ENCODE measurements around the gene ANO10.
"Not testable (repeated sequence)": the region's sequence is repeated elsewhere in the genome, so short reads cannot be mapped to it uniquely, and the experiment has no call there.

Gene ANO10

DNA sequence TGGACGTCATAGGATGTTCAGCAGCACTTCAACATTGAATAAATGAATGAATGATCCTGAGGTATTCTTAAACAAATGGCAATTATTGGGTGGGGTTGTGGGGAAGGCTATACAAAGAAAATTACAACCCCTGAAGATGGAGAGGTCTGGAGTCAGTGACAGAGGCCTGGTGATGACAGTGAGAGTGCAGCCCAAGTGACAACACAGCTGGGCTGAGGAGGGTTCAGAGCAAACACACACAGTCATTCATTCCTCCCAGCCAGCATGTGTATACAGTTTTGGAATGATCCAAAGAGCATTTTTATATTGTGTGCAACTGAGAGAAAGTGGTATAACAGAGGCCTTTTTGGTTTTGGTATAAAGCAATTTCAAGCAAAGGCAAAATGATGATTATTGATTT is 148.1 kb downstream of the ANO10 start:
- DNase-seq (ENCODE audit: low spot score): no peak

DNA sequence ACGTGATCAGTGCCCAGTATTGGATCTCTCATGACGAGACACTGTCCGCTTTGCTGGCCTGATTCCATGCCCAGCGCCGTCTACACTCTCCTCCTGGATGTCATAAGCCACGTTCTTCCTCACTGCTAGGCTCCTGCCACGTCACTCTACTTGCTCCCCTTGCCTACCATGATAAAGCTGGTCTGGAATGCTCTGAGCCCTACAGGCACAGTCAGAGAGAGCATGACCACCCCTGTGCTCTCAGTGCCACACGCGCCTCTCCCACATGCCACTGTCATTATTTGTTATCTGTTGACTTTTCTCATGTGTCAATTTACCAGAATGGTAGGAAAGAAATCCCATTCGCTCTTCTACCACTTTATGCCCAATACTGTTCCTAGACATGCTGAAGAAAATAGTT is 148.6 kb downstream of the ANO10 start:
- DNase-seq (ENCODE audit: low spot score): no peak

DNA sequence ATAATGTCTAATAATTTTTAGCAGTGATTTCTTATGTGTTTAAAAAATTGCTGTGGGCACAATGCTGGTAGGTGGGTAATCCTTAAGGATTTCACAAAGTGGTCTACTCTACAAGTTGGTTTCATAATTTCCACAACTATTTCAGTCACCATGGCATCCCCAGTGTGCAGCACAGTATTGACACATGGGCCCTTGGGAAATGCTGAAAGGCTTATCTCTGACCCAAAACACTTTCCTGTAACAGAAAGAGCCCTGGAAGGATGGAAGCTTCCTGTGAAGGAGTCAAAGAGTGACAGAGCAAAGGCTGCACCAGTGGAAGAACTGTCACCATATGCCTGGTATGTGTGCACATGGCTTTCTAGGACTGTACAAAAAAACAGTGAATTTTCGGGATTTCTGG is 153.7 kb downstream of the ANO10 start:
- no peak for DNase-seq (ENCODE audit: low spot score)

DNA sequence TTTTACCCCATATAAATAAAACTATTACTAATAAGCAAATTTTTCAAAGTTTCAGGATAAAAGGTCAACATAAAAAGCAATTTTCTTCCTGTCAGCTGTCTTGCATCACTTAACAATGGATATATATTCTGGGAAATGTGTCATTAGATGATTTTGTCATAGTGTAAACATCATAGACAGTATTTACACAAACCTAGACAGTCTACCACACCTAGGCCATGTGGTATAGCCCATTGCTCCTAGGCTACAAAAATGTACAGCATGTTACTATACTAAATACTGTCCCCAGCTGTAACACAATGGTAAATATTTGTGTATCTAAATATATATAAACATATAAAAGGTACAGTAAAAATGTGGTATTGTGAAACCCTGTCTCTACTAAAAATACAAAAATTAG is 156.7 kb downstream of the ANO10 start:
- no peak for DNase-seq (ENCODE audit: low spot score)

DNA sequence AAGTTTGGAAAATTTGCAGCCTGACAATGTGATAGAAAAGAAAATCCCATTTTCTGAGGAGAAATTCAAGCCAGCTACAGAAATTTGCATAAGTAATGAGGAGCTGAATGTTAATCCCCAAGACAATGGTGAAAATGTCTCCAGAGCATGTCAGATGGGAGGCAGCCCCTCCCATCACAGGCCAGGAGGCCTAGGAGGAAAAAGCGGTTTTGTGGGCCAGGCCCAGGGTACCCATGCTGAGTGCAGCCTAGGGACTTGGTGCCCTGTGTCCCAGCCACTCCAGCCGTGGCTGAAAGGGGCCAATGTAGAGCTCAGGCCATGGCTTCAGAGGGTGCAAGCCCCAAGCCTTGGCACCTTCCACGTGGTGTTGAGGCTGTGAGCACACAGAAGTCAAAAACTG is 159.2 kb downstream of the ANO10 start:
- DNase-seq (ENCODE audit: low spot score): not testable (repeated sequence)

DNA sequence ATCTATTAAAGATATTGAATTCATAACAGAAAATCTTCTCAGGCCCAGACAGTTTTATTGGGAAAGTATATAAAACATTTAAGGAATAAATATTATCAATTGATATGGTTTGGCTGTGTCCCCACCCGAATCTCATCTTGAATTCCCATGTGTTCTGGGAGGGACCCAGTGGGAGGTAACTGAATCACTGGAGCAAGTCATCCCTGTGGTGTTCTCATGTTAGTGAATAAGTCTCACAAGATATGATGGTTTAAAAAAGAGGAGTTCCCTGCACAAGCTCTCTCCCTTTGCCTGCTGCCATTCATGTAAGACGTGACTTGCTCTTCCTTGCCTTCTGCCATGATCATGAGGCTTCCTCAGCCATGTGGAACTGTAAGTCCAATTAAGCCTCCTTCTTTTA is 160.5 kb downstream of the ANO10 start:
- no peak for DNase-seq (ENCODE audit: low spot score)

DNA sequence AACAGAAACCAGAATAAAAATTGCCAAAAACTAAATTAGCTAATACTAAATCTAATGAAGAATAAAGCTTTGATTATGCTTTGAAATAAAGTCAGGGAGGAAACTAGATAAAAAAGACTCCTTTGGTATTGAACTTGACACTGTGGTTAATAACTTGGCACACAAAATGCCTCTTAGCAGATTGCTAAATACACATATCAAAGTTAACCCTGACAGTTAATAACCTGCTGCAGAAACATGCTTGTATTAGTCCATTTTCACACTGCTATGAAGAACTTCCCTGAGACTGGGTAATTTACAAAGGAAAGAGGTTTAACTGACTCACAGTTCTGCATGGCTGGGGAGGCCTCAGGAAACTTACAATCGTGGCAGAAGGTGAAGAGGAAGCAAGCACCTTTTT is 164.8 kb downstream of the ANO10 start:
- DNase-seq (ENCODE audit: low spot score): not testable (repeated sequence)

DNA sequence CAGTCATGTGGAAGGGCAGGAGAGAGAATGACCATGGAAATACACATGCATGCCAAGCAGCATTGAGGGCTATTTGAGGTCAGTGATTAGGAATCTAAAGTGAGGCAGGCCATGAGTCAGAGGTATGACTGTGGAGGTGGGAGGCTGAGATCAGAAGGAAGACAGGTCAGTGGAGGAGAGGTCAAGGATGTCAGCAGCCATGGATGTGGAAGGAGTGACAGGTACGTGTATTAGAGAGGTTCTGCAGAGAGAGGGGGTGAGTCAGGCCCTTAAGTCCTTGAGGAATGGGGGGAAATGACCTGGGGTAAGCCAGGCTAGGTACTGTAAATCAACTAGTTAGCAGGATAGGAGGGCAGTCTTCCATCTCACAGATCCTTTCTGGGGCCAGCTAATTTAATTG is 166.6 kb downstream of the ANO10 start:
- no peak for DNase-seq (ENCODE audit: low spot score)

DNA sequence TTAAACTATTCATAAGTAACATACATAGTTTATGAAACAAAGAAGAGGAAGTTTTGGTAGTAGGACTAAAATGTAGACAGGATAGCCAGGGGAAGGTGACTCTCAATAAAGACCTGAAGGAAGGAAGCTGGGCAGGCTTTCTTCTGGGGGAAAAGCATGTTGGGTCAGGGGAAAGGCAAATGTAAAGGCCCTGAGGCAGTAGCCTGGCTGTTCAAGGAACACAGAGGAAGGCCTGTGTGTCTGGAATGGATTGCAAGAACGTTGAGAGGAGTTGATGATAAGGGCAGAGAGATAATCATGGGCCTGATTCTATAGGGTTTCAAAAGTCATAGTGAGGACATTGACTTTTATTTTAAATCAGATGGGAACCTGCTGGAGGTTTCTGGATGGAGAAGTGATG is 167.8 kb downstream of the ANO10 start:
- no peak for DNase-seq (ENCODE audit: low spot score)

DNA sequence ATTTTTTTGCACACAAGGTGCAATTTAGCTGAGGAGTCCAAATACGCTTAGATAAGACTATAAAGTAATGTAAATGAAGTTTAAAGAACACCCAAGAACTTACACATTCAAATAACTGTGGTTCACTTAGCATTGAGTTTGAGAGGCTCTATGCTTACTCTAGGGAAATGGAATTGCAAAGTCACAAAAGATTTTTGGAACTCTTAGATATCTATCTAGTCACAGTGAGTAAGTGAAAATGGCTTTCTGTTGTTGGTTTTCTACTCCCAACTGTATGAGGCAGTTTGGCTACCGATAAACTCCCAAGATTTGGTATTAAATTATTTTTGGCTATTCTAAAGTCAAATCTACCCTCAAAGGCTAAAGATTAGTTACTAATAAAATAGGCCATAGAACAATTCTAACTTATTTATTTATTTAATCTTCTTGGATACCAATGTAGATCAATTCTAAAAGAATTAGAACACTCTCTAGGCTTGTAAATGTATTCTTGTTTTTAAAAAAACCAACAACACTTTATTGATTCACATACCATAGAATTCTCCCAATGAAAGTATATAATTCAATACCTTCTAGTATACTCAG is 170.0 kb downstream of the ANO10 start:
- no peak for DNase-seq (ENCODE audit: low spot score)

DNA sequence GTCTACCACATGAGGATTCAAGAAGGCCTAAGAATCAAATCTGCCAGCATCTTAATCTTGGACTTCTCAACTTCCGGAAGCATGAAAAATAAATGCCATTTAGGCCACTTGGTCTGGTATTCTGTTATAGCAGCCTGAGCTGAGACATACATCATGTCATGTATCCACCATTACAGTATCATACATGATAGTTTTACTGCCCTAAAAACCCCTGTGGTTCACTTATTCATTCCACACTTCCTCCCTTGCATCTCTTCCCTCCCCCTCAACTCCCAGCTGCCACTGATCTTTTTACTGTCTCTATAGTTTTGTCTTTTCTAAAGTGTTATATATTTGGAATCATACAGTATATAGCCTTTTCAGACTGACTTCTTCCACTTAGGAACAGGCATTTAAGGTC is 173.7 kb downstream of the ANO10 start:
- DNase-seq (ENCODE audit: low spot score): no peak

DNA sequence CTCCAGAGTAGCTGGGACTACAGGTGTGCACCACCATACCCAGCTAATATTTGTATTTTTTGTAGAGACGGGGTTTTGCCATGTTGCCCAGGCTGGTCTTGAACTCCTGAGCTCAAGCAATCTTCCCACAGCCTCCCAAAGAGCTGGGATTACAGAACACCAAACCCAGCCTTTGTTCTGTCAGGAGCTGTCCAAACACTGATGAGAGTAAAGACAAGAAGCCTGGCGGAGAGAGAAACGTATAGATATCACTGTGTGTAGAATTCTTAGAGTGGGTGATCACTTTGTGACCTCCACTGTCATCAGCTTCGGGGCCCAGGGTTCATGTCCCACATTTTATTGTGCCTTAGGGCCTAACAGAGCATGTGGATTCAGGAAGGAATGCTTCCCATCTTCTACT is 176.0 kb downstream of the ANO10 start:
- no peak for DNase-seq (ENCODE audit: low spot score)

DNA sequence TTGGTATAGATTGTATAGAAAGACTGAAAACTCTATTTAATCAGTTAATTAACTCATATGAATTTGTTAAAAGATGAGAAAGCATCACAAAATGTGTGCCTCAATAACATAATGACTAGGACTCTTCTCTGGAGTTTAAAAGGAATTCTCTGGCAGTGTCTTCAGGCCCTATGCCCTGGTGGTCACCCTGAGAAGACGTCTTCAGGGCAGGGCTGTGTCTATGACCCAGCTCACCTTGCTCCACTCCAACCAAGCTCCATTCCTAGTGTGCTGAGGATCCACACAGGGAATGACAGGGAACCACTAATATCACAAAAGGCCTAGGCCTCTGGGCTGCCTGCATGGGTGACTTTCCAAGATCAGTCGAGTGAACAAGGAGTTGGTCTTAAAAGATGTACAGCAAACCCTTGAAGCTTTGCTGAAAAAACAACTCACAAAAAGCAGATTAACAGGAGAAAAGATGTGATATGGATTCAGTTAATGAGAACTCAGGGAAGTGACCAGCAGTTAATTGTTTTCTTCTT is 178.9 kb downstream of the ANO10 start:
- no peak for DNase-seq (ENCODE audit: low spot score)

DNA sequence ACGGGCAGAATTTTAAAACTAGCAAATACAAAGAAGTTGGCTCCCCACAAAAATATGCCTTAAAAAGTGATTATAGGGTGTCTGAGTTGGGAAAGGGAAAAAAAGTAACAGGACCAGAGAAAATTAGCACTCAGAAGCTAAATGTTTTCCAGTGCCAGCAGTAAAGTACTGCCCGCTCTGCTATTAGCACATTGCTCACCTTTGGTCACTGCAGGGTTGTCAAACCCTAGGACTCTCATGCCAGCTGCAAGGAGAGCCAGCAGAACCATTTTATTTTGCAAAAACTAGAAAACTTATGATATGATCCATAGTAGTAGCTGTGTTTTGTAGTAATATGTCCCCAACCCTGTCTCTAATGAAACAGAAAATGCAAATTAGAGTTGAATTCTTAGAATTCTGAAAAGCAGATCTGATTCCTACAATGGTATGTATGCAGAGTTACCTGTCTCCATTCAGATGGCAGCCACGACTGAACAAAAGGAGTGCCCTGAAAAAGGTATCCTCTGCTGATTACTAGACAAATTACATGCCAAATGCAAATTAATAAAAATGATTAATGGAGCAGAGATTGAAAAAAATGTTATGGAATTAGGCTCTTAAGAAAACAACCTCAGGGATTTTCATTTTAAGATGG is 185.2 kb downstream of the ANO10 start:
- no peak for DNase-seq (ENCODE audit: low spot score)

DNA sequence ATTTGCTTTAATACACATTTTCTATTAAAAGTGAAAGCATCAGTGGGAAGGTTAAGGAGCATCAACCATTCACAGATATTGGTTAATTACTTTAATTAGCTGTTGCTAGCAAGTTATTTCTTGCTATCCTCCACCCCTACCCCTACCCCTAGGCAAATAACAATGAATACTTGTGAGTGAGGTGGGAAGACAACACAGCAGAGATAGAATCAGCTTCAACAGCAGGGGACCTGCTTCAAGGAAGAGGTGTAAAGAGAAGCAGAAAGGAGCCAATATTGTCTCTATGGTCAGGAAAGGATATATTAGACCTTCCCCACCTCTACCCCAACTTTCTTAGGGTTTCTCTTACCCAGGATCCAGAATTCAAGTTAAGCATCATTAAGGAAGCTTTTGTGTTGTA is 186.1 kb downstream of the ANO10 start:
- no peak for DNase-seq (ENCODE audit: low spot score)

DNA sequence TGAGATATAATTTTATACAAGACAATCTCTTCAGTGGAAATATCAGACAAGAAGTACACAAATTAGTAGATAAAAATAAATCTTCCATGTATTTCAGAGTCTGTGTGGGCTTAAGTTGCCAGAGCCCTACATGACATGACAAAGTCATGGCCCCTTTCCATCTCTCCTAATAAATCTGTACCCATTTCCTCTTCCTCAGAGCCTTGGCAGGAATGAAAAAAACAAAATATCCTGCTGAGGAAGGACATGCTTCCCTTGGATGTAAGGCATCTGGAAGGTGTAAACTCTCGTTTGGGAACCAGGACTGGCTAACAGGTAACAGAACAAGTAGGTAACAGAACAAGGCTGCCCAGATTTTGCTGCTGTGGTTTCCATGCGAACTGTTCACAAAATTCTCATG is 187.4 kb downstream of the ANO10 start:
- no peak for DNase-seq (ENCODE audit: low spot score)

DNA sequence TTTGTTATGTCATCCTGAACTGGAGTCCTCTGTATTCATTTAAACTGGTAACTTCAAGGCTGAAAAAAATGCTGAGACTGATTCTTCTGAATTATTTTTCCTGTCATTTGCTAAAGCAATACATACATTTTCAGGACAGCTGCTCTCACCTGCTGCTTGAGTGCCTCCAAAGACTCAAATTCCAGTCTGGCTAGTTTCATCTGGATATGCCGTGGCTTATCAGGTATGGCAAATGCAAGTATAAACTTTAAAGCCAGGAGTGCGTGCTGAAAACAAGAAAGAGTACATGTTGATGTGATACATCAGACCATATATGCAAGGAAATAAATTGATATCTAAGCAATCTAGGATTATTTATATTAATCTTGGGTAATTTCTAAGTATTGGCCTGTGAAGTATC is 189.3 kb downstream of the ANO10 start:
- no peak for DNase-seq (ENCODE audit: low spot score)

DNA sequence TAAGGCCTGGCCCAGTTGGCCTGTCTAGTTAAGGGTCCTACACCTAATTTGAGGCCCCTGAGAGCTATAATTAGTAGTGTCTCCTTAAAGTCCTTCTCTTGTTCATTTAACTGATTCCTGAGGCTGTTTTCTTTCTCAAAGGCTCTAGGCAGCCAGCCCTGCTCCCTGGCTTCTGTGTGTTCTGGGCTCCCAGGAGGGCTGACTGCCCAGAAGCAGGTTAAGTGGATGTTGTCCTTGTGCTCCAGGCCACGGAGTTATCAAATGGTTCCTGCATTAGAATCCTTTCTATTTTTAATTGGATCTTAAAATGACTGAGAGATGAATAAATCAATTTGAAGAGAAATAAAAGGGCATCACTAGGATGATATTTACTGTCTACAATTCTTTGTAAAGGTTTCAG is 195.4 kb downstream of the ANO10 start:
- DNase-seq (ENCODE audit: low spot score): peak; percentile 15

DNA sequence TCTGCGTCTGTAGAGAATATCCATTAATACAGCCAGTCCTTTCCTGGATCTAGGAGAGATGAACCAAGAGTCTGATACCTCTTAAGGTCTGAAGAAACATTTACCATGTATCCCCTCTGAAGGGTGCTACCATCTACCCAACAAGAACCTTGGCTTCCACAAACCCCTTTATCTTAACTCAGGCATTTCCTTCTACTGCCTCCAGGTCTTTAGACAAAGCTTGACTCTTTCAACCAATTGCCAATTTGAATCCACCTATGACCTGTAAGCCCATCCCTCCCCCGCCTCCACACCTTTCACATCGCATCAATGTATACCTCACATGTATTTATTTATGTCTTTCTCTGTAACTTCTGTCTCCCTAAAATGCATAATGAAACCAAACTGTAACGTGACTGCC is 196.0 kb downstream of the ANO10 start:
- DNase-seq (ENCODE audit: low spot score): no peak

DNA sequence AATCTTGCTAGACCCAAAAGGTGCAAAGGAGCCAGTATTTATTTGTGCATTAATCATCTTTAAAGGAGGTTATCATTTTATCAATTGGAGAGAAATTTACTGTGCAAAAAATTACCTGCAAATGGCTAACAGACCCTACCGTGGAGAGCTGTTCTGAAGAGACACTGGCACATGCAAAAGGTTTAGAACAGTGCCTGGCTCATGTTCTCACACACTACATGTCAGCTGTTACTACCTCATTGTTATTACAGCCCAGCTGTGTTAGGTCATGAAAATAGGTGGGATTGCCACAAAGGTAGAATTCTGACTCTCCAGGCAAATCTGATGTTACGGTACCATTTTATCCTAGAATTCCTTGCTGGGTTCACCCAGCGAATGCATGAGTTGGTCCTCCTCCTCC is 198.2 kb downstream of the ANO10 start:
- DNase-seq (ENCODE audit: low spot score): no peak

DNA sequence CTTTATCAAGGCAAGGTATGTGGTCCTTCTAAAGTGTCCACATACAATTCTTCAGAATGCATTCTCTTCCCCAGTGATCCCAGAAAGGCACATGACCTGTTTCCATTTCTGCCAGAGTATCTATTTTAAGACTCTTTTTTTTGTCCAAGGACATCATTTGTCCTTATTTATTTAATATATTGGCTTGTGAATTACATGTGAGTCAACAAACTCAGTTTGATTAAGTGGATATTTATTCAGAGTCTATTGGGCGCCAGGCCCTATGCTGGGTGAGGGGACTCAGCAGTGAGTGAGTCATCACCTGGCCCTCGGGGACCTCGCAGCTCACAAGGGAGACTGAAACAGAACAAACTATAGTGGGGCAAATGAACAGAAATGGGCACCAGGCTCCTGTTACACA is 198.7 kb downstream of the ANO10 start:
- no peak for DNase-seq (ENCODE audit: low spot score)

DNA sequence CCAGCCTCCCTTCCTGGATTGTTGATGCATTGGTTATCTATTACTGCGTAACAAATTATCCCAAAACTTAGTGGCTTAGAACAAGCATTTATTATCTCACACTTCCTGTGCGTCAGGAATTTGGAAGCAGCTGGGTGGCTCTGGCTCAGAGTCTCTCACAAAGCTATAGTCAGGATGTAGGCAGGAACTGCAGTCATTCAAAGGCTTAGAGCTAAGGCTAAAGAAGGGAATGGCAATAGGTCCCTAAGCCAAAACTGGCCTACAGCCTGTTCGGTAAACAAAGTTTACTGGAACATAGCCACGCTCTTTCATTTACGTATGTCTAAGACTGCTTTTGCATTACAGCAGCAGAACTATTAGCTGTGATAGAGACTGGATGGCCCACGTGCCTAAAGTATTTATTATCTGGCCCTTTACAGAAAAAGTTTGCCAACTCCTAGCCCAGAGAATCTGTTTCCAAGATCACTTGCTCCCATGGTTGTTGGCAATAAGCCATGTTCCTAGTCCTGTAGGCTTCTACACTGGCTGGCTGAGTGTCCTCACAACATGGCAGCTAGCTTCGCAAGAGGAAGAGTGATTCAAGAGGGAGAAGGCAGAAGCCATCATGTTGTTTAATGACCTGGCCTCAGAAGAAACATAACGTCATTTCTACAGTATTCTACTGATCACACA is 203.1 kb downstream of the ANO10 start:
- no peak for DNase-seq (ENCODE audit: low spot score)

DNA sequence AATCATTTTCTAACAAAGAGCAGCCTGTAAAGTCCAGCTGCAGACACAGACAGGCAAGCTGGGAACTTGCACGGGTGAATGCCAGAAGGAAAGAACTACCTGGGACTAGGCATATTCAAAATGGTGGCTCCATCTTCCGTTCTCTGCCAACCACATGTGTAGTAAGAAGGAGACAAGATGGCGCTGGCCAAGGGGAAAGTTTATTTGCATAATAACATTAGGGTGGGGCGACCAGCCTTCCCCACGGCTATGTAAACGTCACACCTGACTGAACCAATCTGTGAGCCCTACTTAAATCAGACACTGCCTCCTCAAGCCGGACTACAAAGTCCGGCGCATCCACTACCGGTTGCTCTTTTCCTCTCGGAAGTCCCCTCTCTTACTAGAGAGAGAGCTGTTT is 204.7 kb downstream of the ANO10 start:
- DNase-seq (ENCODE audit: low spot score): no peak

DNA sequence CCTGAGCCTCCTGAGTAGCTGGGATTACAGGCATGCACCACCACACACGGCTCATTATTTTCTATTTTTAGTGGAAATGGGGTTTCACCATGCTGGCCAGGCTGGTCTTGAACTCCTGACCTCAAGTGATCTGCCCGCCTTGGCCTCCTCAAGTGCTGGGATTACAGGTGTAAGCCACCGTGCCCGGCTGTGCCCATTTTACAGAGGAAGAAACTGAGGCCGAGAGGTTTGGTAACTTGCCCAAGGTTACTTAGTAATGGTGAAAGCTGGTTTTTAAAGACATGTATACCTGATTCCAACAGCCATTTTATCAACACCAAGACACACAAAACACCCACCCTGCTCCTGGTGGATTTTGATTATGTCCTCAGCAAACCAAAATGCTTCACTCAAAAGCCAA is 206.7 kb downstream of the ANO10 start:
- no peak for DNase-seq (ENCODE audit: low spot score)
